Epithelial cell of umbilical artery (primary cell): Measurements from ENCODE around the gene FAHD1. TPM values are rescaled to one million over a fixed set of nuclear protein-coding genes. Genes with fewer than 3 reads are reported as not detected.

Experiments used
- total RNA-seq: library from RNA; depleted of rRNA; stranded (reverse); fragments of >200 nt; gene quantifications from 2 replicates; pipeline ENCODE4 v1.2.3, GENCODE V29; 2014

Gene FAHD1
- total RNA-seq: 126 and 137 TPM in 2 replicates

DNA sequence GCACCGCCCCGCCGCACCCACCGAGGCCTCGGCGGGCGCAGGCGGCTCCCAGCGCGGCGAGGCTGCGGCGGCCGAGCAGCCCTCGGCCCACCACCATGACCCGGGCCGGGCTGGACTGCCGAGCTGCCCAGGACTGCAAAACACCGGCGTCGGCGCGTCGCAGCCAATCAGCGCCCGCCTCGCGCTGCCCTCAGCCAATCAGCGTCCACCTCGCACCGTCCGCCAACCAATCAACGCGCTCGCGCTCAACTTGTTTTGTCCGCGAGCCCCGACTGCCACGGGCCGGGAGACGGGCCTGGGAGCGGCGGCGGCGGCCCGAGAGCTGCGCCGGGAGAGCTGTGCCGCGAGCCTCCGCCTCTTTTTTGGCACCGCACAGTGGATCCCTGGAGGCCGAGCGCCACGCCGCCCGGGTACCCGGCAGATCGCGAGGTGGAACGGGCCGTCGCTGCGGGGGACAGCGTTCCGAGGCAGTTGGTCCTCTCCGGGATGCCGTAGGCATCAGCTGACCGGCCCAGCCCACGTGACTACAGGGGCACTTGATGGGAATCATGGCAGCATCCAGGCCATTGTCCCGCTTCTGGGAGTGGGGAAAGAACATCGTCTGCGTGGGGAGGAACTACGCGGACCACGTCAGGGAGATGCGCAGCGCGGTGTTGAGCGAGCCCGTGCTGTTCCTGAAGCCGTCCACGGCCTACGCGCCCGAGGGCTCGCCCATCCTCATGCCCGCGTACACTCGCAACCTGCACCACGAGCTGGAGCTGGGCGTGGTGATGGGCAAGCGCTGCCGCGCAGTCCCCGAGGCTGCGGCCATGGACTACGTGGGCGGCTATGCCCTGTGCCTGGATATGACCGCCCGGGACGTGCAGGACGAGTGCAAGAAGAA, at the start of gene FAHD1, which contains the start of gene HAGH:
TSS of gene FAHD1 (plus strand) at position 516 of the 883 bp plus-strand sequence. CDS start at position 549, 33 bp downstream.
TSS of gene HAGH (minus strand) at position 135 of the 883 bp plus-strand sequence. CDS start at position 97, 38 bp downstream.

DNA sequence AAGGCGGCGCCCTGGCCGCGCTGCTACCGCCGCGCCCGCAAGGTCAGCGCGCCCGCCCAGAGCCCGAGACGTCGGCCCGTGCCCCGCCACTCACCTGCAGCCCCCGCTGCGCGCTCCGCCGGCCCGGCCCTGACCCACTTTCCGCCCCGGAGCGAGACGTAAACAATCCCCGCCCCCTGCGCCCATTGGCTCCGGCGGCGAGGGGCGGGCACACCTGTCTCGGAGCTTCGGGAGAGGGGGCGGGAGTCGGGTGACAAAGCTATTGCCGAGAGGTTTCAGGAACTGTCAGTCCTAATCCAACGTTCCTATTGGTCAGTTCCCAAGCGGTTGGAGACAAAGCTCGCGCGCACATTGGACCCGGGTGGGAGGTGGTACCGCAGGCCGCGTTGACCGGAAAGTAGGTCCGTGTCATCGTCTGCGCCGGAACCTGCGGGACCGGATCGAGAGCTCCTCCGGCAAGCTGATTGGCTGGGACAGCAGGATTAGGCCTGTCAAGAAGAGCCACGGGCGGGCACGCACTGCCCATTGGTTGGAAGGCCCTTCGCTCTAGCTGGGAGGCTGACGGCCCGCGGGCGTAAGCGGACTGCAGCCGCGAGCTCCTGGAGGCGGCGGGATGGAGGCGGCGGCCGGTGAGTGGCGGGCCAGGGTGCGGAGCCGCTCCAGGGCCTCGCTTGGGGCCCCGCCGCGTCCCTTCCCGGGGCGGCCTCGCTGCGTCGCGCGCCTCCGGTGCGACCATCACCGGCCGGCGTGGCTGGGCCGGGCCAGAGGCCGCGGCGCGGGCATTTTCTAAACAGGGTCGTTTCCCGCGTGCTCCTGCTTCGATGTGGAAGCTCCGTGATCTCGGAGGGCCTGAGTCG, 44.4 kb upstream of the FAHD1 start, which contains the start of the genes NUBP2 and SPSB3:
TSS of gene NUBP2 (plus strand) at position 553 of the 857 bp plus-strand sequence. CDS start at position 614, 61 bp downstream.
TSS of gene SPSB3 (minus strand) at position 164 of the 857 bp plus-strand sequence. CDS start 1,088 bp downstream, outside the sequence.

DNA sequence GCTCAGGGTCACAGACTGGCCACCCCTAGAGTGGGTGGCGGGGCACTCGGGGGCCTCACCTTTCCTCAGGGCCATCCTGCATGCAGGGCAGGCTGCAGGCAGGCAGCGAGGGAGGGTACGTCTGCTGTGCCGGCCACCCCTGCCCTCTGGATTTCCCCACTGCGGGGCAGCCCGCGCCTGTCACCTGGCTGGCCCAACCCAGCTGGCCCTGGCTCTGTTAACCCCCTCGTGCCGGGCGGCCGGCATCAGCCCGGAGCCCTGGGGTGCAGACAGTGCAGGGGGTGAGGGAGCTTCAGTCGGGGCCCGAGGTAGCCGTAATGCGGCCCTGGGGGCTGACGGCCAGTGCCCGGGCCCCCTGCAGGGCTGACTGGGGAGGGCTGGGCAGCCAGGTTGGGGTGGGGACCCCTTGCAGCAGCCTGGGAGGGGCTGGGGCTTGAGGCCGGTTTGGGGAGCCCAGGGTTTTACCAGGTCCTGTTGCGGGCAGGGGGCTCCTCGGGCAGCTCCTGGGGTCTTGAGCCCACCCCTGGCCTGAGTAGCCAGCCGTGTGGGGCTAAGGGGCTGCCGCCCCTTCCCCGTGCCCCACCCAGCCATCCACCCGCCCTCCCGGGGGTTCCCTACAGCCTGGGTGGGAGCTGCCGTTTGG, 33.3 kb upstream of the FAHD1 start, which contains the start of gene IGFALS:
TSS of gene IGFALS (minus strand) at position 128 of the 643 bp plus-strand sequence. CDS start at position 75, 53 bp downstream.

DNA sequence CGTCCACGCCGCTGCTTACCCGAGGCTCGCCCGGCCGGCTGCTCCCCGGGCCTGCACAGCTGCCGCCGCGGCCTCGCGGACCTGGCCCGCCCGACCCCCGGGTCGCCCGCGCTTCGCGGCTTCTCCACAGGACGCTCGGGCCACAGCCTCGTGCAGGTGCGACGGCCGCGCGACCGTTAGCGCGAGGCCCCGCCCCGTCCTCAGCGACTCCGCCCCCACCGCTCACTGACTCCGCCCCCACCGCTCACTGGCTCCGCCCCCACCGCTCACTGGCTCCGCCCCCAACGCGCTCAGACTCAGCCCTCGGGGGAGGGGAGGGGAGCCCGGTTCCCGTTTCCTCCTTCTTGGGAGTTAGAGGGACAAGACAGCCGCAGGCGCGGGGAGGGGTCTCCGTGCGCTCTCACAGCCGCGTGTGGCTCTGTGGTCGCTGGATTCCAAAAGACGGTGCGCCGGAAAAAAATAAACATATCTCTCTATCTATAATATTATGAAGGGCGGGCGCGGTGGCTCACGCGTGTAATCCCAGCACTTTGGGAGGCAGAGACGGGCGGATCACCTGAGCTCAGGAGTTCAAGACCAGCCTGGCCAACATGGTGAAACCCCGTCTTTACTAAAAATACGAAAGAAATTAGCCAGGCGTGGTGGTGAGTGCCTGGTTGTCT, 45.1 kb downstream of the FAHD1 start, which contains the start of gene MEIOB:
TSS of gene MEIOB (minus strand) at position 191 of the 662 bp plus-strand sequence. CDS start 3,989 bp downstream, outside the sequence.

Other genes with a start within 250 kb of the FAHD1 start
- gene IFT140, start 215.1 kb upstream of the FAHD1 start, total RNA-seq: 21.4 and 26.3 TPM in 2 replicates
- gene CRAMP1, start 214.8 kb upstream of the FAHD1 start, total RNA-seq: 5.5 and 6.4 TPM in 2 replicates
- 52.0 and 75.0 TPM in 2 replicates for gene JPT2, start 148.9 kb upstream of the FAHD1 start, total RNA-seq
- 23.4 and 26.4 TPM in 2 replicates for gene MAPK8IP3, start 121.0 kb upstream of the FAHD1 start, total RNA-seq
- 80.9 and 93.5 TPM in 2 replicates for gene NME3, start 55.7 kb upstream of the FAHD1 start, total RNA-seq
- 5.5 and 8.2 TPM in 2 replicates for gene EME2, start 54.4 kb upstream of the FAHD1 start, total RNA-seq
- 88.3 and 95.2 TPM in 2 replicates for gene MRPS34, start 54.1 kb upstream of the FAHD1 start, total RNA-seq
- 40.6 and 43.5 TPM in 2 replicates for gene SPSB3, start 44.6 kb upstream of the FAHD1 start, total RNA-seq
- gene NUBP2, start 44.2 kb upstream of the FAHD1 start, total RNA-seq: 111 and 136 TPM in 2 replicates
- not detected in 2 replicates for gene IGFALS, start 33.5 kb upstream of the FAHD1 start, total RNA-seq
- 78.4 and 81.5 TPM in 2 replicates for gene HAGH, start 381 bp upstream of the FAHD1 start, total RNA-seq
- gene MEIOB, start 45.0 kb downstream of the FAHD1 start, total RNA-seq: under 0.01 and 0.30 TPM in 2 replicates
- not detected in 2 replicates for gene HS3ST6, start 91.2 kb downstream of the FAHD1 start, total RNA-seq
- gene MSRB1, start 116.0 kb downstream of the FAHD1 start, total RNA-seq: 6.5 and 8.1 TPM in 2 replicates
- not detected in 2 replicates for gene RPL3L, start 127.5 kb downstream of the FAHD1 start, total RNA-seq
- 143 and 149 TPM in 2 replicates for gene NDUFB10, start 132.3 kb downstream of the FAHD1 start, total RNA-seq
- gene RPS2, start 137.6 kb downstream of the FAHD1 start, total RNA-seq: 1,321 and 2,704 TPM in 2 replicates
- not detected in 2 replicates for gene RNF151, start 139.7 kb downstream of the FAHD1 start, total RNA-seq
- 56.5 and 105 TPM in 2 replicates for gene TBL3, start 144.8 kb downstream of the FAHD1 start, total RNA-seq
- not detected in 2 replicates for gene NOXO1, start 154.3 kb downstream of the FAHD1 start, total RNA-seq
- 18.7 and 20.1 TPM in 2 replicates for gene GFER, start 157.0 kb downstream of the FAHD1 start, total RNA-seq
- gene SYNGR3, start 162.8 kb downstream of the FAHD1 start, total RNA-seq: 4.3 and 4.9 TPM in 2 replicates
- gene ZNF598, start 182.6 kb downstream of the FAHD1 start, total RNA-seq: 18.1 and 18.2 TPM in 2 replicates
- 2.0 TPM in 1 of 2 replicates, not detected in the other for gene NPW, start 192.6 kb downstream of the FAHD1 start, total RNA-seq
- gene NHERF2, start 199.7 kb downstream of the FAHD1 start, total RNA-seq: 21.8 and 46.0 TPM in 2 replicates
- gene NTHL1, start 220.6 kb downstream of the FAHD1 start, total RNA-seq: 72.1 and 79.2 TPM in 2 replicates
- gene TSC2, start 220.8 kb downstream of the FAHD1 start, total RNA-seq: 32.8 and 36.2 TPM in 2 replicates